Neural progenitor cell (in vitro differentiated cells): ENCODE data around the gene DISP1. TPM values are rescaled to one million over a fixed set of nuclear protein-coding genes. Genes with fewer than 3 reads are reported as not detected.

Experiments
- DNase-seq: peaks from one replicate; pipeline ENCODE4 v3.0.0-alpha.2; 2016; ENCODE audit warnings: low spot score
- H2AFZ ChIP-seq: fragments of 200-600 bp; sonication (generic); replicated peaks from 2 replicates; pipeline ENCODE4 v1.6.1; 2016; ENCODE audit warnings: antibody characterized with exemption
- H3F3A ChIP-seq: fragments of 200-600 bp; sonication (generic); 2 replicates; pipeline ENCODE4 v1.6.1; 2016; ENCODE audit warnings: antibody characterized with exemption, low read depth
- H3K27ac ChIP-seq: fragments of 200-600 bp; sonication (generic); 2 replicates; pipeline ENCODE4 v1.5.1; 2016; ENCODE audit warnings: mild to moderate bottlenecking
- H3K27me3 ChIP-seq: fragments of 200-600 bp; sonication (generic); 2 replicates; pipeline ENCODE4 v1.6.1; 2016; ENCODE audit warnings: mild to moderate bottlenecking, moderate library complexity
- H3K36me3 ChIP-seq: fragments of 200-600 bp; sonication (generic); 2 replicates; pipeline ENCODE4 v1.5.1; 2016
- H3K4me1 ChIP-seq: fragments of 200-600 bp; sonication (generic); 2 replicates; pipeline ENCODE4 v1.6.1; 2016; ENCODE audit warnings: mixed run types
- H3K4me2 ChIP-seq: fragments of 200-600 bp; sonication (generic); 2 replicates; pipeline ENCODE4 v1.6.1; 2016
- H3K4me3 ChIP-seq: fragments of 200-600 bp; sonication (generic); 2 replicates; pipeline ENCODE4 v1.5.1; 2016
- H3K79me2 ChIP-seq: fragments of 200-600 bp; sonication (generic); 2 replicates; pipeline ENCODE4 v1.6.1; 2016; ENCODE audit warnings: low read depth
- H3K9ac ChIP-seq: fragments of 200-600 bp; sonication (generic); 2 replicates; pipeline ENCODE4 v1.6.1; 2016
- H3K9me3 ChIP-seq: fragments of 200-600 bp; sonication (generic); 2 replicates; pipeline ENCODE4 v1.5.1; 2016; ENCODE audit warnings: low read depth
- H4K20me1 ChIP-seq: fragments of 200-600 bp; sonication (generic); 2 replicates; pipeline ENCODE4 v1.6.1; 2016; ENCODE audit warnings: low read depth
- H3K27ac Mint-ChIP-seq: 3 replicates; pipeline ENCODE4 v1.8.0; 2021; ENCODE audit warnings: mixed read lengths
- H3K27me3 Mint-ChIP-seq: 2 replicates; pipeline ENCODE4 v1.8.0; 2022; ENCODE audit warnings: low read depth, mild to moderate bottlenecking, inconsistent platforms, moderate library complexity, mixed read lengths; ENCODE audit not compliant: insufficient read depth
- H3K36me3 Mint-ChIP-seq: 3 replicates; pipeline ENCODE4 v1.8.0; 2021; ENCODE audit warnings: mixed read lengths
- H3K4me1 Mint-ChIP-seq: 3 replicates; pipeline ENCODE4 v1.8.0; 2021; ENCODE audit warnings: mixed read lengths
- H3K4me3 Mint-ChIP-seq: 3 replicates; pipeline ENCODE4 v1.8.0; 2021; ENCODE audit warnings: mild to moderate bottlenecking, moderate library complexity, mixed read lengths
- H3K9me3 Mint-ChIP-seq: 3 replicates; pipeline ENCODE4 v1.8.0; 2020; ENCODE audit warnings: mixed read lengths
- CTCF ChIP-seq: fragments of 200-600 bp; sonication (generic); IDR thresholded peaks from 2 replicates; pipeline ENCODE4 v1.5.1; 2017; ENCODE audit warnings: antibody characterized with exemption, mild to moderate bottlenecking
- EZH2 ChIP-seq: fragments of 200-600 bp; sonication (generic); IDR thresholded peaks from 2 replicates; pipeline ENCODE4 v1.6.1; 2017; ENCODE audit warnings: antibody characterized with exemption, mild to moderate bottlenecking, moderate library complexity
- EZH2phosphoT487 ChIP-seq: fragments of 200-600 bp; sonication (generic); IDR thresholded peaks from 2 replicates; pipeline ENCODE4 v1.6.1; 2017; ENCODE audit warnings: antibody characterized with exemption
- total RNA-seq: library from RNA; depleted of rRNA; stranded (reverse); fragments of >200 nt; gene quantifications from 2 replicates; pipeline ENCODE4 v1.2.3, GENCODE V29; 2015; ENCODE audit warnings: low replicate concordance

The DISP1 gene
- total RNA-seq, 1 donor from 2014 or later, result 6.5 TPM

- Histone ChIP-seq H3K9ac (no peak overlapping the region), H4K20me1 (no peaks in the 10 kb centered on the region), H3K27me3 (no peaks in the 10 kb centered on the region), H3K4me3 (no peak overlapping the region), H3K4me2 (no peak overlapping the region), H3F3A (no peaks in the 10 kb centered on the region), H2AFZ (no peak overlapping the region), H3K27ac (no peak overlapping the region), H3K79me2 (no peaks in the 10 kb centered on the region), H3K4me1 (no peaks in the 10 kb centered on the region), H3K36me3 (no peaks in the 10 kb centered on the region), H3K9me3 (no peaks in the 10 kb centered on the region)
- no peak overlapping the region for H3K4me3 Mint-ChIP-seq
- peaks cover 2% of the 10 kb centered on the region for H3K27me3 Mint-ChIP-seq
- no peak for DNase-seq
- H3K36me3 Mint-ChIP-seq, result no peaks in the 10 kb centered on the region
- no peak for TF ChIP-seq EZH2
- TF ChIP-seq CTCF, result no peak
- no peak for TF ChIP-seq EZH2phosphoT487
- no peaks in the 10 kb centered on the region for H3K4me1 Mint-ChIP-seq
- no peak overlapping the region for H3K27ac Mint-ChIP-seq
- H3K9me3 Mint-ChIP-seq, result no peaks in the 10 kb centered on the region
Measured at GRCh38 chr1:222777463-222777862, 37.4 kb upstream of the DISP1 start.

GRCh38 chr1:222777977-222778376, 36.9 kb upstream of the DISP1 start:
- DNase-seq, result no peak

GRCh38 chr1:222781251-222781650, 33.6 kb upstream of the DISP1 start:
- Histone ChIP-seq H4K20me1 (no peaks in the 10 kb centered on the region), H2AFZ (no peak overlapping the region), H3K4me3 (no peak overlapping the region), H3K36me3 (no peaks in the 10 kb centered on the region), H3F3A (no peaks in the 10 kb centered on the region), H3K79me2 (no peaks in the 10 kb centered on the region), H3K27me3 (no peaks in the 10 kb centered on the region), H3K9ac (no peak overlapping the region), H3K9me3 (no peaks in the 10 kb centered on the region), H3K27ac (no peak overlapping the region), H3K4me1 (no peaks in the 10 kb centered on the region), H3K4me2 (no peak overlapping the region)
- Mint-ChIP-seq H3K4me3 (no peak overlapping the region), H3K27ac (no peak overlapping the region), H3K36me3 (no peaks in the 10 kb centered on the region), H3K4me1 (no peaks in the 10 kb centered on the region), H3K27me3 (no peaks in the 10 kb centered on the region), H3K9me3 (no peaks in the 10 kb centered on the region)
- DNase-seq, result no peak
- TF ChIP-seq CTCF (no peak), EZH2 (no peak), EZH2phosphoT487 (no peak)

More at GRCh38 chr1:222777977-222778376, 36.9 kb upstream of the DISP1 start:
- Histone ChIP-seq H3F3A (no peaks in the 10 kb centered on the region), H4K20me1 (no peaks in the 10 kb centered on the region), H3K4me1 (no peaks in the 10 kb centered on the region), H3K27me3 (no peaks in the 10 kb centered on the region), H3K9ac (no peak overlapping the region), H3K36me3 (no peaks in the 10 kb centered on the region), H3K4me2 (no peak overlapping the region), H3K27ac (no peak overlapping the region), H2AFZ (no peak overlapping the region), H3K79me2 (no peaks in the 10 kb centered on the region), H3K9me3 (no peaks in the 10 kb centered on the region), H3K4me3 (no peak overlapping the region)
- Mint-ChIP-seq H3K36me3 (no peaks in the 10 kb centered on the region), H3K27ac (no peak overlapping the region), H3K9me3 (no peaks in the 10 kb centered on the region), H3K4me1 (no peaks in the 10 kb centered on the region), H3K27me3 (peaks cover 2% of the 10 kb centered on the region), H3K4me3 (no peak overlapping the region)
- TF ChIP-seq CTCF (no peak), EZH2phosphoT487 (no peak), EZH2 (no peak)

- Histone ChIP-seq H3K9me3 (no peaks in the 10 kb centered on the region), H2AFZ (no peak overlapping the region), H3K79me2 (no peaks in the 10 kb centered on the region), H3K4me3 (no peak overlapping the region), H3K27ac (no peak overlapping the region), H3K4me1 (no peaks in the 10 kb centered on the region), H3K9ac (no peak overlapping the region), H3K27me3 (no peaks in the 10 kb centered on the region), H3F3A (no peaks in the 10 kb centered on the region), H4K20me1 (no peaks in the 10 kb centered on the region), H3K4me2 (no peak overlapping the region), H3K36me3 (no peaks in the 10 kb centered on the region)
- Mint-ChIP-seq H3K36me3 (no peaks in the 10 kb centered on the region), H3K27ac (no peak overlapping the region), H3K4me1 (no peaks in the 10 kb centered on the region), H3K4me3 (no peak overlapping the region), H3K9me3 (no peaks in the 10 kb centered on the region), H3K27me3 (peaks cover 3% of the 10 kb centered on the region)
- no peak for TF ChIP-seq EZH2
- TF ChIP-seq CTCF, result no peak
- TF ChIP-seq EZH2phosphoT487, result no peak
- DNase-seq, result no peak
Measured at GRCh38 chr1:222783051-222783450, 31.8 kb upstream of the DISP1 start.
